ENCODE measurements around the gene GAA.

GRCh38 chr17:80106751-80107150 is 5.4 kb downstream of the GAA start:
- TF ChIP-seq CTCF (IDR thresholded peaks at IDR 0.05) = no peak
- TF ChIP-seq EZH2 (IDR thresholded peaks at IDR 0.05) = no peak
